SK-N-SH (cell line): ENCODE data around the gene EEF2K.

Source experiments
- ELF1 ChIP-seq: IDR thresholded peaks from 2 replicates; pipeline ENCODE4 v1.4.0; 2012
- EP300 ChIP-seq, 2 experiments: IDR thresholded peaks; 2 replicates each; pipeline versions ENCODE4 v1.4.0 to v1.6.1; 2012; ENCODE audit warnings: borderline replicate concordance in 1 of 2, low read depth in 1 of 2, low read length in 1 of 2
- EZH2phosphoT487 ChIP-seq: fragments of 200-600 bp; sonication (generic); IDR thresholded peaks from 2 replicates; pipeline ENCODE4 v1.6.1; 2017; ENCODE audit warnings: low read depth, mixed run types, mild to moderate bottlenecking, antibody characterized with exemption, moderate library complexity, borderline replicate concordance
- FOXJ3 ChIP-seq: sonication (generic); formaldehyde crosslinking; IDR thresholded peaks from 2 replicates; pipeline ENCODE4 v1.5.1; 2020; ENCODE audit warnings: mild to moderate bottlenecking, missing genetic modification reagents
- POLR2AphosphoS5 ChIP-seq: IDR thresholded peaks from 2 replicates; pipeline ENCODE4 v1.6.1; 2012; ENCODE audit warnings: low read depth, low read length
- RFX5 ChIP-seq: IDR thresholded peaks from 2 replicates; pipeline ENCODE4 v1.6.1; 2012; ENCODE audit warnings: mild to moderate bottlenecking, improper control_type of control experiment, low read length
- TAF1 ChIP-seq: IDR thresholded peaks from 2 replicates; pipeline ENCODE4 v1.6.1; 2012; ENCODE audit warnings: low read depth, mild to moderate bottlenecking, low read length, moderate library complexity, borderline replicate concordance
- TF ChIP-seq, protein P1 (sequence below): IDR thresholded peaks from 2 replicates; pipeline ENCODE4 v1.4.0; 2012; ENCODE audit warnings: low read depth
- TF ChIP-seq, protein P2 (sequence below): fragments of 200-600 bp; sonication (generic); IDR thresholded peaks from 2 replicates; pipeline ENCODE4 v1.6.1; 2017; ENCODE audit warnings: antibody characterized with exemption, mild to moderate bottlenecking, moderate library complexity
- TF ChIP-seq, protein P3 (sequence below): fragments of 150-350 bp; IDR thresholded peaks from 2 replicates; pipeline ENCODE4 v1.6.1; 2017; ENCODE audit warnings: antibody characterized with exemption, low read length, low read depth, borderline replicate concordance
- TF ChIP-seq, protein P4 (sequence below): IDR thresholded peaks from 2 replicates; pipeline ENCODE4 v1.6.1; 2012; ENCODE audit warnings: mild to moderate bottlenecking, low read depth, low read length, moderate library complexity

DNA sequence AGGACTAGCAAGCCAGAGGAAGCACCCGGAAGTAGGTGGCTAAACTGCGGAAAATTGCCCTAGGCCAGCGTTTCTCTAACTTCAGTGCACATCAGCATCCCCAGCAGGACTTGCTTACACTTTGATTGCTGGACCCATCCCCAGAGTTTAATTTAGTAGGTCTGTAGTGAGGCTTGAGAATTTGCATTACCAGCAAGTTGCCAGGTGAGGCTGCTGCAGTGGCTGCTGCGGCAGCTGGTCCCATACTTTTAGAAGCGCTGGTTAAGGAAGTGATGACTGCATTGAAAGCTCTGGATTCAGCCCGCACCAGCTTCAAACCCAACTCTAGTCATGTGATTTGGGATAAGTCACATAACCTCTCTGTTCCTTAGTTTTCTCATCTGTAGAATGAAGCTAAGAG, 4.2 kb downstream of the EEF2K start:
- TF ChIP-seq, protein P1, sequence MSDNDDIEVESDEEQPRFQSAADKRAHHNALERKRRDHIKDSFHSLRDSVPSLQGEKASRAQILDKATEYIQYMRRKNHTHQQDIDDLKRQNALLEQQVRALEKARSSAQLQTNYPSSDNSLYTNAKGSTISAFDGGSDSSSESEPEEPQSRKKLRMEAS = no peak
- no peak for TF ChIP-seq ELF1
- TF ChIP-seq, protein P2, sequence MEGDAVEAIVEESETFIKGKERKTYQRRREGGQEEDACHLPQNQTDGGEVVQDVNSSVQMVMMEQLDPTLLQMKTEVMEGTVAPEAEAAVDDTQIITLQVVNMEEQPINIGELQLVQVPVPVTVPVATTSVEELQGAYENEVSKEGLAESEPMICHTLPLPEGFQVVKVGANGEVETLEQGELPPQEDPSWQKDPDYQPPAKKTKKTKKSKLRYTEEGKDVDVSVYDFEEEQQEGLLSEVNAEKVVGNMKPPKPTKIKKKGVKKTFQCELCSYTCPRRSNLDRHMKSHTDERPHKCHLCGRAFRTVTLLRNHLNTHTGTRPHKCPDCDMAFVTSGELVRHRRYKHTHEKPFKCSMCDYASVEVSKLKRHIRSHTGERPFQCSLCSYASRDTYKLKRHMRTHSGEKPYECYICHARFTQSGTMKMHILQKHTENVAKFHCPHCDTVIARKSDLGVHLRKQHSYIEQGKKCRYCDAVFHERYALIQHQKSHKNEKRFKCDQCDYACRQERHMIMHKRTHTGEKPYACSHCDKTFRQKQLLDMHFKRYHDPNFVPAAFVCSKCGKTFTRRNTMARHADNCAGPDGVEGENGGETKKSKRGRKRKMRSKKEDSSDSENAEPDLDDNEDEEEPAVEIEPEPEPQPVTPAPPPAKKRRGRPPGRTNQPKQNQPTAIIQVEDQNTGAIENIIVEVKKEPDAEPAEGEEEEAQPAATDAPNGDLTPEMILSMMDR = no peak
- TF ChIP-seq TAF1 = no peak
- TF ChIP-seq RFX5 = no peak
- TF ChIP-seq, protein P3, sequence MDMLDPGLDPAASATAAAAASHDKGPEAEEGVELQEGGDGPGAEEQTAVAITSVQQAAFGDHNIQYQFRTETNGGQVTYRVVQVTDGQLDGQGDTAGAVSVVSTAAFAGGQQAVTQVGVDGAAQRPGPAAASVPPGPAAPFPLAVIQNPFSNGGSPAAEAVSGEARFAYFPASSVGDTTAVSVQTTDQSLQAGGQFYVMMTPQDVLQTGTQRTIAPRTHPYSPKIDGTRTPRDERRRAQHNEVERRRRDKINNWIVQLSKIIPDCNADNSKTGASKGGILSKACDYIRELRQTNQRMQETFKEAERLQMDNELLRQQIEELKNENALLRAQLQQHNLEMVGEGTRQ = no peak
- TF ChIP-seq, protein P4, sequence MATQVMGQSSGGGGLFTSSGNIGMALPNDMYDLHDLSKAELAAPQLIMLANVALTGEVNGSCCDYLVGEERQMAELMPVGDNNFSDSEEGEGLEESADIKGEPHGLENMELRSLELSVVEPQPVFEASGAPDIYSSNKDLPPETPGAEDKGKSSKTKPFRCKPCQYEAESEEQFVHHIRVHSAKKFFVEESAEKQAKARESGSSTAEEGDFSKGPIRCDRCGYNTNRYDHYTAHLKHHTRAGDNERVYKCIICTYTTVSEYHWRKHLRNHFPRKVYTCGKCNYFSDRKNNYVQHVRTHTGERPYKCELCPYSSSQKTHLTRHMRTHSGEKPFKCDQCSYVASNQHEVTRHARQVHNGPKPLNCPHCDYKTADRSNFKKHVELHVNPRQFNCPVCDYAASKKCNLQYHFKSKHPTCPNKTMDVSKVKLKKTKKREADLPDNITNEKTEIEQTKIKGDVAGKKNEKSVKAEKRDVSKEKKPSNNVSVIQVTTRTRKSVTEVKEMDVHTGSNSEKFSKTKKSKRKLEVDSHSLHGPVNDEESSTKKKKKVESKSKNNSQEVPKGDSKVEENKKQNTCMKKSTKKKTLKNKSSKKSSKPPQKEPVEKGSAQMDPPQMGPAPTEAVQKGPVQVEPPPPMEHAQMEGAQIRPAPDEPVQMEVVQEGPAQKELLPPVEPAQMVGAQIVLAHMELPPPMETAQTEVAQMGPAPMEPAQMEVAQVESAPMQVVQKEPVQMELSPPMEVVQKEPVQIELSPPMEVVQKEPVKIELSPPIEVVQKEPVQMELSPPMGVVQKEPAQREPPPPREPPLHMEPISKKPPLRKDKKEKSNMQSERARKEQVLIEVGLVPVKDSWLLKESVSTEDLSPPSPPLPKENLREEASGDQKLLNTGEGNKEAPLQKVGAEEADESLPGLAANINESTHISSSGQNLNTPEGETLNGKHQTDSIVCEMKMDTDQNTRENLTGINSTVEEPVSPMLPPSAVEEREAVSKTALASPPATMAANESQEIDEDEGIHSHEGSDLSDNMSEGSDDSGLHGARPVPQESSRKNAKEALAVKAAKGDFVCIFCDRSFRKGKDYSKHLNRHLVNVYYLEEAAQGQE = no peak
- TF ChIP-seq FOXJ3 (CRISPR knock-in tag) = no peak
- TF ChIP-seq POLR2AphosphoS5 = no peak
- no peak for TF ChIP-seq EP300 (IDR thresholded peaks at IDR 0.05; ENCODE audit: borderline replicate concordance in 1 of 2, low read depth in 1 of 2, low read length in 1 of 2)
- TF ChIP-seq EZH2phosphoT487 = no peak
